GM12878 (cell line): ENCODE results near the gene SLC25A44. TPM values are rescaled to one million over a fixed set of nuclear protein-coding genes. Genes with fewer than 3 reads are reported as not detected.

ENCODE experiments used
- polyA plus RNA-seq, 11 experiments: library from polyadenylated mRNA; depleted of rRNA in 4 of 11; unstranded in 6 of 11; stranded (reverse) in 5 of 11; fragments of >200 nt; fragmentation: Nextera tagmentation in 4 of 11; fragmentation: Illumina TruSeq in 1 of 11; extraction: Ambion mirVana in 4 of 11; extraction: Trizol in 1 of 11; gene quantifications; 1 replicate in 1 of 11; 2 replicates in 10 of 11; pipeline versions ENCODE4 v1.2.1 to v1.2.3, GENCODE V29; 2011 to 2016; ENCODE audit warnings: inconsistent platforms in 2 of 11, missing spikeins in 2 of 11, low read depth in 1 of 11
- small RNA-seq: library from RNA; depleted of rRNA; stranded (forward); fragments of <200 nt; gene quantifications from one replicate; pipeline ENCODE3, GENCODE V24; 2014
- total RNA-seq, 4 experiments: library from RNA; depleted of rRNA in 3 of 4; stranded (reverse); fragments of >200 nt in 3 of 4; fragmentation: Illumina TruSeq in 1 of 4; extraction: Trizol in 1 of 4; gene quantifications; 2 replicates each; pipeline versions ENCODE4 v1.2.1 to v1.2.3, GENCODE V29; 2013 to 2021

Gene SLC25A44
- total and polyA plus RNA-seq, 10 of the 15 experiments (the other 5 are each of a cell fraction or from before 2014, with no cell fraction given): 7.1 to 43.3 (median 30.4) TPM

Small RNAs within 50 kb of the gene (small RNA-seq; reads per million reads assigned to genes)
- not detected for gene RF00568

Other genes with a start within 250 kb of the SLC25A44 start
Only the 7 nearest of the 18 such genes appear.
- 130 and 136 TPM in 2 replicates for gene LMNA, start 79.4 kb upstream of the SLC25A44 start, total RNA-seq (2014; rRNA removed)
- gene LMNA, start 79.4 kb upstream of the SLC25A44 start, total RNA-seq (2014; rRNA removed; fragmentation: Illumina TruSeq; extraction: Trizol): 31.6 and 35.1 TPM in 2 replicates
- 188 and 189 TPM in 2 replicates for gene LMNA, start 79.4 kb upstream of the SLC25A44 start, total RNA-seq (2021)
- gene LMNA, start 79.4 kb upstream of the SLC25A44 start, polyA plus RNA-seq (2011; rRNA removed): 37.3 and 52.9 TPM in 2 replicates
- gene LMNA, start 79.4 kb upstream of the SLC25A44 start, polyA plus RNA-seq (2014; fragmentation: Illumina TruSeq; extraction: Trizol): 9.6 and 30.1 TPM in 2 replicates
- 1 to 10 TPM in 1 of 2 experiments, under 1 TPM in 1; 0.42 to 6.0 TPM for gene LMNA, start 79.4 kb upstream of the SLC25A44 start, polyA plus RNA-seq (2014; fragmentation: Nextera tagmentation; extraction: Ambion mirVana)
- 101 and 109 TPM in 2 replicates for gene LMNA, start 79.4 kb upstream of the SLC25A44 start, polyA plus RNA-seq (2014; rRNA removed)
- 100 to 1,000 TPM; 320 to 334 TPM for gene LMNA, start 79.4 kb upstream of the SLC25A44 start, polyA plus RNA-seq (2016; fragmentation: Nextera tagmentation; extraction: Ambion mirVana)
- gene SEMA4A, start 40.5 kb upstream of the SLC25A44 start, total RNA-seq (2014; rRNA removed): 24.4 and 36.5 TPM in 2 replicates
- gene SEMA4A, start 40.5 kb upstream of the SLC25A44 start, total RNA-seq (2014; rRNA removed; fragmentation: Illumina TruSeq; extraction: Trizol): 16.5 and 17.2 TPM in 2 replicates
- 46.3 and 52.1 TPM in 2 replicates for gene SEMA4A, start 40.5 kb upstream of the SLC25A44 start, total RNA-seq (2021)
- gene SEMA4A, start 40.5 kb upstream of the SLC25A44 start, polyA plus RNA-seq (2011; rRNA removed): 10.5 and 20.9 TPM in 2 replicates
- 25.7 and 31.2 TPM in 2 replicates for gene SEMA4A, start 40.5 kb upstream of the SLC25A44 start, polyA plus RNA-seq (2014; fragmentation: Illumina TruSeq; extraction: Trizol)
- 1 to 10 TPM; 2.6 to 3.4 TPM for gene SEMA4A, start 40.5 kb upstream of the SLC25A44 start, polyA plus RNA-seq (2014; fragmentation: Nextera tagmentation; extraction: Ambion mirVana)
- gene SEMA4A, start 40.5 kb upstream of the SLC25A44 start, polyA plus RNA-seq (2014; rRNA removed): 34.4 and 38.4 TPM in 2 replicates
- 10 to 100 TPM; 60.3 to 64.2 TPM for gene SEMA4A, start 40.5 kb upstream of the SLC25A44 start, polyA plus RNA-seq (2016; fragmentation: Nextera tagmentation; extraction: Ambion mirVana)
- 70.8 and 72.4 TPM in 2 replicates for gene PMF1, start 18.9 kb downstream of the SLC25A44 start, total RNA-seq (2014; rRNA removed)
- 52.8 and 60.1 TPM in 2 replicates for gene PMF1, start 18.9 kb downstream of the SLC25A44 start, total RNA-seq (2014; rRNA removed; fragmentation: Illumina TruSeq; extraction: Trizol)
- gene PMF1, start 18.9 kb downstream of the SLC25A44 start, total RNA-seq (2021): 63.7 and 68.4 TPM in 2 replicates
- 39.9 and 52.8 TPM in 2 replicates for gene PMF1, start 18.9 kb downstream of the SLC25A44 start, polyA plus RNA-seq (2011; rRNA removed)
- gene PMF1, start 18.9 kb downstream of the SLC25A44 start, polyA plus RNA-seq (2014; fragmentation: Illumina TruSeq; extraction: Trizol): 62.4 and 72.7 TPM in 2 replicates
- 10 to 100 TPM in 1 of 2 experiments, 1 to 10 TPM in 1; 6.7 to 17.6 TPM for gene PMF1, start 18.9 kb downstream of the SLC25A44 start, polyA plus RNA-seq (2014; fragmentation: Nextera tagmentation; extraction: Ambion mirVana)
- gene PMF1, start 18.9 kb downstream of the SLC25A44 start, polyA plus RNA-seq (2014; rRNA removed): 81.0 and 81.7 TPM in 2 replicates
- 100 to 1,000 TPM in 1 of 2 experiments, 10 to 100 TPM in 1; 97.8 to 105 TPM for gene PMF1, start 18.9 kb downstream of the SLC25A44 start, polyA plus RNA-seq (2016; fragmentation: Nextera tagmentation; extraction: Ambion mirVana)
- 0.54 and 1.8 TPM in 2 replicates for gene BGLAP, start 48.1 kb downstream of the SLC25A44 start, total RNA-seq (2014; rRNA removed)
- 0.40 TPM in 1 of 2 replicates, not detected in the other for gene BGLAP, start 48.1 kb downstream of the SLC25A44 start, total RNA-seq (2014; rRNA removed; fragmentation: Illumina TruSeq; extraction: Trizol)
- gene BGLAP, start 48.1 kb downstream of the SLC25A44 start, total RNA-seq (2021): 0.40 and 0.74 TPM in 2 replicates
- 0.23 TPM in 1 of 2 replicates, not detected in the other for gene BGLAP, start 48.1 kb downstream of the SLC25A44 start, polyA plus RNA-seq (2011; rRNA removed)
- not detected in 2 replicates for gene BGLAP, start 48.1 kb downstream of the SLC25A44 start, polyA plus RNA-seq (2014; fragmentation: Illumina TruSeq; extraction: Trizol)
- gene BGLAP, start 48.1 kb downstream of the SLC25A44 start, polyA plus RNA-seq (2014; fragmentation: Nextera tagmentation; extraction: Ambion mirVana): not detected
- 0.69 and 1.3 TPM in 2 replicates for gene BGLAP, start 48.1 kb downstream of the SLC25A44 start, polyA plus RNA-seq (2014; rRNA removed)
- under 1 TPM; 0.20 to 0.40 TPM for gene BGLAP, start 48.1 kb downstream of the SLC25A44 start, polyA plus RNA-seq (2016; fragmentation: Nextera tagmentation; extraction: Ambion mirVana)
- gene PAQR6, start 54.0 kb downstream of the SLC25A44 start, total RNA-seq (2014; rRNA removed): 2.3 and 2.9 TPM in 2 replicates
- gene PAQR6, start 54.0 kb downstream of the SLC25A44 start, total RNA-seq (2014; rRNA removed; fragmentation: Illumina TruSeq; extraction: Trizol): 0.98 and 1.1 TPM in 2 replicates
- 2.6 and 3.5 TPM in 2 replicates for gene PAQR6, start 54.0 kb downstream of the SLC25A44 start, total RNA-seq (2021)
- gene PAQR6, start 54.0 kb downstream of the SLC25A44 start, polyA plus RNA-seq (2011; rRNA removed): 1.8 and 2.4 TPM in 2 replicates
- 1.0 and 1.3 TPM in 2 replicates for gene PAQR6, start 54.0 kb downstream of the SLC25A44 start, polyA plus RNA-seq (2014; fragmentation: Illumina TruSeq; extraction: Trizol)
- gene PAQR6, start 54.0 kb downstream of the SLC25A44 start, polyA plus RNA-seq (2014; fragmentation: Nextera tagmentation; extraction: Ambion mirVana): under 1 TPM; 0.42 to 0.73 TPM
- 4.5 and 5.1 TPM in 2 replicates for gene PAQR6, start 54.0 kb downstream of the SLC25A44 start, polyA plus RNA-seq (2014; rRNA removed)
- gene PAQR6, start 54.0 kb downstream of the SLC25A44 start, polyA plus RNA-seq (2016; fragmentation: Nextera tagmentation; extraction: Ambion mirVana): 1 to 10 TPM in 1 of 2 experiments, under 1 TPM in 1; 0.77 to 1.3 TPM
- 51.0 and 57.3 TPM in 2 replicates for gene SMG5, start 88.7 kb downstream of the SLC25A44 start, total RNA-seq (2014; rRNA removed)
- gene SMG5, start 88.7 kb downstream of the SLC25A44 start, total RNA-seq (2014; rRNA removed; fragmentation: Illumina TruSeq; extraction: Trizol): 30.4 and 32.4 TPM in 2 replicates
- gene SMG5, start 88.7 kb downstream of the SLC25A44 start, total RNA-seq (2021): 54.6 and 61.5 TPM in 2 replicates
- gene SMG5, start 88.7 kb downstream of the SLC25A44 start, polyA plus RNA-seq (2011; rRNA removed): 17.7 and 27.7 TPM in 2 replicates
- gene SMG5, start 88.7 kb downstream of the SLC25A44 start, polyA plus RNA-seq (2014; fragmentation: Illumina TruSeq; extraction: Trizol): 27.8 and 45.7 TPM in 2 replicates
- gene SMG5, start 88.7 kb downstream of the SLC25A44 start, polyA plus RNA-seq (2014; fragmentation: Nextera tagmentation; extraction: Ambion mirVana): 1 to 10 TPM in 1 of 2 experiments, under 1 TPM in 1; 0.76 to 1.9 TPM
- gene SMG5, start 88.7 kb downstream of the SLC25A44 start, polyA plus RNA-seq (2014; rRNA removed): 54.0 and 54.8 TPM in 2 replicates
- gene SMG5, start 88.7 kb downstream of the SLC25A44 start, polyA plus RNA-seq (2016; fragmentation: Nextera tagmentation; extraction: Ambion mirVana): 10 to 100 TPM; 51.9 to 55.9 TPM
- 1.9 and 3.8 TPM in 2 replicates for gene TMEM79, start 90.2 kb downstream of the SLC25A44 start, total RNA-seq (2014; rRNA removed)
- 2.2 and 2.5 TPM in 2 replicates for gene TMEM79, start 90.2 kb downstream of the SLC25A44 start, total RNA-seq (2014; rRNA removed; fragmentation: Illumina TruSeq; extraction: Trizol)
- gene TMEM79, start 90.2 kb downstream of the SLC25A44 start, total RNA-seq (2021): 3.1 and 4.0 TPM in 2 replicates
- gene TMEM79, start 90.2 kb downstream of the SLC25A44 start, polyA plus RNA-seq (2011; rRNA removed): 2.0 and 3.8 TPM in 2 replicates
- gene TMEM79, start 90.2 kb downstream of the SLC25A44 start, polyA plus RNA-seq (2014; fragmentation: Illumina TruSeq; extraction: Trizol): 0.86 and 2.6 TPM in 2 replicates
- 1 to 10 TPM in 1 of 2 experiments, under 1 TPM in 1; 0.47 to 1.2 TPM for gene TMEM79, start 90.2 kb downstream of the SLC25A44 start, polyA plus RNA-seq (2014; fragmentation: Nextera tagmentation; extraction: Ambion mirVana)
- 5.2 and 7.3 TPM in 2 replicates for gene TMEM79, start 90.2 kb downstream of the SLC25A44 start, polyA plus RNA-seq (2014; rRNA removed)
- gene TMEM79, start 90.2 kb downstream of the SLC25A44 start, polyA plus RNA-seq (2016; fragmentation: Nextera tagmentation; extraction: Ambion mirVana): 1 to 10 TPM; 5.1 to 5.2 TPM